Activated CD4-positive, alpha-beta T cell treated with anti-CD3 and anti-CD28 coated beads, Interleukin-2, amount 10 ng/mL, durations not matched to agents 7 days and 5 days (primary cell): ENCODE results near the gene PDE10A. TPM values are rescaled to one million over a fixed set of nuclear protein-coding genes. Genes with fewer than 3 reads are reported as not detected.

Experiments
- CTCF ChIA-PET: fragments of 350-600 bp; sonication (Branson Sonifier 250); formaldehyde crosslinking; loops from one replicate; lab custom pipeline; 2021; ENCODE audit warnings: antibody characterized with exemption; lab: Charles Lee
- POLR2A ChIA-PET: fragments of 350-600 bp; sonication (Branson Sonifier 250); formaldehyde crosslinking; loops from one replicate; lab custom pipeline; 2021; ENCODE audit warnings: antibody characterized with exemption; lab: Charles Lee
- DNase-seq: peaks from one replicate; pipeline ENCODE4 v3.0.0-alpha.2; 2020
- H3K27ac Mint-ChIP-seq: one replicate; pipeline ENCODE4 v1.8.0; 2021; ENCODE audit warnings: mild to moderate bottlenecking, moderate library complexity, mixed read lengths
- H3K27me3 Mint-ChIP-seq: one replicate; pipeline ENCODE4 v1.8.0; 2021; ENCODE audit warnings: mixed read lengths
- H3K36me3 Mint-ChIP-seq: one replicate; pipeline ENCODE4 v1.8.0; 2021; ENCODE audit warnings: low read depth, mixed read lengths
- H3K4me1 Mint-ChIP-seq: one replicate; pipeline ENCODE4 v1.8.0; 2021; ENCODE audit warnings: mixed read lengths
- H3K4me3 Mint-ChIP-seq: one replicate; pipeline ENCODE4 v1.8.0; 2021; ENCODE audit warnings: mild to moderate bottlenecking, moderate library complexity, mixed read lengths
- H3K9me3 Mint-ChIP-seq: one replicate; pipeline ENCODE4 v1.8.0; 2021; ENCODE audit warnings: mixed read lengths
- total RNA-seq, 2 experiments: library from RNA; stranded (reverse); gene quantifications; one replicate each; pipeline ENCODE4 v1.2.3, GENCODE V29; 2021

The PDE10A gene
- total RNA-seq, 2 experiments from 2014 or later = not detected

DNA sequence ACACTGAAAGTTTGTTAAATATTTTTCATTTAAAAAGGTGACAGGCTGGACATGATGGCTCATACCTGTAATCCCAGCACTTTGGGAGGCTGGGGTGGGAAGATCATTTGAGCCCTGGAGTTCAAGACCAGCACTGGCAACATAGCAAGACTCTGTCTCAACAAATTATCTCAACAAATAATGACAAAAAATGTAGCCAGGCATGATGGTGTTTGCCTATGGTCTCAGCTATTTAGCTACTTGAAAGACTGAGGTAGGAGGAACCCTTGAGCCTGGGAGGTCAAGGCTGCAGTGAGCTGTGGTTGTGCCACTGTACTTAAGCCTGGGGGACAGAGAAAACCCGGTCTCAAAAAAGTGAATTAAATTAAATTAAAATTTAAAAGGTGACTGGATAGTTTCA lies 297.7 kb downstream of the PDE10A start:
- Mint-ChIP-seq H3K9me3 (peaks cover 10% of the 10 kb centered on the region), H3K36me3 (no peaks in the 10 kb centered on the region)

GRCh38 chr6:165345700-165346099 lies 317.3 kb downstream of the PDE10A start:
- no peaks in the 10 kb centered on the region for H3K4me1 Mint-ChIP-seq
- H3K36me3 Mint-ChIP-seq = no peaks in the 10 kb centered on the region
- peaks cover 10% of the 10 kb centered on the region for H3K9me3 Mint-ChIP-seq
- ChIA-PET CTCF (no interaction called here), POLR2A (no interaction called here)
- DNase-seq = no peak
- no peak overlapping the region for H3K27ac Mint-ChIP-seq
- no peaks in the 10 kb centered on the region for H3K27me3 Mint-ChIP-seq
- no peak overlapping the region for H3K4me3 Mint-ChIP-seq

More for the DNA sequence above, 297.7 kb downstream of the PDE10A start:
- CTCF ChIA-PET = no interaction called here
- POLR2A ChIA-PET = no interaction called here
- H3K4me1 Mint-ChIP-seq = no peaks in the 10 kb centered on the region
- H3K27me3 Mint-ChIP-seq = no peaks in the 10 kb centered on the region
- no peak for DNase-seq
- no peak overlapping the region for H3K4me3 Mint-ChIP-seq
- H3K27ac Mint-ChIP-seq = no peak overlapping the region

DNA sequence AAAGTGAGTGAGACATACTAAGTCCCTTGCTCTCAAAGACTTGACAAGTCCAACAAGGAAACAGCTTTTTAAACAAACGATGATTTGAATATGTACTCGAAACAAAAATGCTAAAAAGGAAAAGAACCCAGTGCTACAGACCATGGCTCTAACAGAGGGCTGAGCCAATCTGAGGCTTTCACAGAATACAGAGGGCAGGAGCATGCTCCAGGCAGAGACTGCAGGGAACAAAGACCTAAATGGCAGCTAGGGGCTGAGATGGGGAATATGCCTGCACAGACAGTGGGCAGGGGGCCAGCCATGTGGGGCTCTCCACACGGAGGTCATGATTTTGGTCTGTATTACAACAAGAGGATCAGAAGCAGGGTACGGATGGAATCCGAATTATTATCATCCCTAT lies 322.5 kb downstream of the PDE10A start:
- ChIA-PET POLR2A (no interaction called here), CTCF (no interaction called here)
- H3K4me1 Mint-ChIP-seq = no peaks in the 10 kb centered on the region
- peaks cover 2% of the 10 kb centered on the region for H3K9me3 Mint-ChIP-seq
- no peak overlapping the region for H3K4me3 Mint-ChIP-seq
- DNase-seq = no peak
- no peaks in the 10 kb centered on the region for H3K36me3 Mint-ChIP-seq
- no peaks in the 10 kb centered on the region for H3K27me3 Mint-ChIP-seq
- no peak overlapping the region for H3K27ac Mint-ChIP-seq

- Mint-ChIP-seq H3K4me1 (no peaks in the 10 kb centered on the region), H3K27me3 (no peaks in the 10 kb centered on the region), H3K36me3 (no peaks in the 10 kb centered on the region), H3K9me3 (peaks cover 7% of the 10 kb centered on the region), H3K27ac (no peak overlapping the region), H3K4me3 (no peak overlapping the region)
- ChIA-PET CTCF (no interaction called here), POLR2A (no interaction called here)
- DNase-seq = no peak
Measured at GRCh38 chr6:165325609-165326008, 337.4 kb downstream of the PDE10A start.

DNA sequence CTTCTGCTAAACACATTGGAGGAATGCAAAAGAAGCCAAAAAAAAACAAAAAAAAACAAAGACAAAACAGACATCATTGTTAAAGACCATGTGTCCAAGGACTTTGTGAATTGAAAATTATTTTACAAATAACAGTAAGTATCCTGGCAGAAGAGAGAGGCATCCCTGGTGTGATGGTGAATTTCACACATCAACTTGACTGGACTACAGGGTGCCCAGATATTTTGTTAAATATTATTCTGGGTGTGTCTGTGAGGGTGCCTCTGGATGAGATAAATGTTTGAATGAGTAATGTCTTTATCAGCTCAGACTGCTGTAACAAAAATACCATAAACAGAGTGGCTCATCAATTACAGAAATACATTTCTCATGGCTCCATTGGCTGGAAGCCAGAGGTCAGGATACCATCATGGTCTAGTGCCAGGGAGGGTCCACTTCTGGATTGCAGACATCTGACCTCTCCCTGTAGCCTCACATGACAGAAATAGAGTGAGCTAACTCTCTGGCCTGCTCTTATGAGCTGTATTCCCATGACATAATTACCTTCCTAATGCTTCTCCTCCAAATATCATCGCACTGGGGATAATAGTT lies 341.4 kb downstream of the PDE10A start:
- Mint-ChIP-seq H3K4me3 (no peak overlapping the region), H3K9me3 (peaks cover 7% of the 10 kb centered on the region), H3K27ac (no peak overlapping the region), H3K27me3 (no peaks in the 10 kb centered on the region), H3K4me1 (no peaks in the 10 kb centered on the region), H3K36me3 (no peaks in the 10 kb centered on the region)
- ChIA-PET POLR2A (no interaction called here), CTCF (no interaction called here)
- DNase-seq = no peak

GRCh38 chr6:165321150-165321549 lies 341.9 kb downstream of the PDE10A start:
- Mint-ChIP-seq H3K4me3 (no peak overlapping the region), H3K27ac (no peak overlapping the region), H3K27me3 (no peaks in the 10 kb centered on the region), H3K36me3 (no peaks in the 10 kb centered on the region), H3K9me3 (peaks cover 7% of the 10 kb centered on the region), H3K4me1 (no peaks in the 10 kb centered on the region)
- ChIA-PET POLR2A (no interaction called here), CTCF (no interaction called here)
- DNase-seq = no peak

DNA sequence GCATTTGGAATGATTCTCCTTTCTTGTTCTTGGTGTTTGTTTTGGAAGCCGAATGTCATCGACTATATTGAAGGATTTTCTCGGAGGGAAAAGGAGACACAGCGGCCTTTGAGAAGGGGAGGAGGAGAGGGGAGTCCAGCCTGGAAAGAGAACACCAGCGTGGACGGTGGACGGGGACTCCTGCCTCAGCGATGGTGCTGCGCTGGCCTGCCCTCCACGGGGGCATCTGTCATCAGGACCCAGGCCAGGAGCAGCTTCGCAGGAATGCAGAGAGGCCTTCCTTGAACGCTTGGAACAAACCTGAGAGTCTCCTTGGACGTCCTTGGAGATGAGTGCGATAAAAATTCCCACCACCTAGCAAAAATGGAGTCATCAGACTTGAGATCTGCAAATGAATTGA lies 345.3 kb downstream of the PDE10A start:
- Mint-ChIP-seq H3K4me1 (no peaks in the 10 kb centered on the region), H3K36me3 (no peaks in the 10 kb centered on the region), H3K27me3 (no peaks in the 10 kb centered on the region), H3K27ac (no peak overlapping the region), H3K9me3 (peaks cover 7% of the 10 kb centered on the region), H3K4me3 (no peak overlapping the region)
- CTCF ChIA-PET = no interaction called here
- DNase-seq = no peak
- POLR2A ChIA-PET = no interaction called here

DNA sequence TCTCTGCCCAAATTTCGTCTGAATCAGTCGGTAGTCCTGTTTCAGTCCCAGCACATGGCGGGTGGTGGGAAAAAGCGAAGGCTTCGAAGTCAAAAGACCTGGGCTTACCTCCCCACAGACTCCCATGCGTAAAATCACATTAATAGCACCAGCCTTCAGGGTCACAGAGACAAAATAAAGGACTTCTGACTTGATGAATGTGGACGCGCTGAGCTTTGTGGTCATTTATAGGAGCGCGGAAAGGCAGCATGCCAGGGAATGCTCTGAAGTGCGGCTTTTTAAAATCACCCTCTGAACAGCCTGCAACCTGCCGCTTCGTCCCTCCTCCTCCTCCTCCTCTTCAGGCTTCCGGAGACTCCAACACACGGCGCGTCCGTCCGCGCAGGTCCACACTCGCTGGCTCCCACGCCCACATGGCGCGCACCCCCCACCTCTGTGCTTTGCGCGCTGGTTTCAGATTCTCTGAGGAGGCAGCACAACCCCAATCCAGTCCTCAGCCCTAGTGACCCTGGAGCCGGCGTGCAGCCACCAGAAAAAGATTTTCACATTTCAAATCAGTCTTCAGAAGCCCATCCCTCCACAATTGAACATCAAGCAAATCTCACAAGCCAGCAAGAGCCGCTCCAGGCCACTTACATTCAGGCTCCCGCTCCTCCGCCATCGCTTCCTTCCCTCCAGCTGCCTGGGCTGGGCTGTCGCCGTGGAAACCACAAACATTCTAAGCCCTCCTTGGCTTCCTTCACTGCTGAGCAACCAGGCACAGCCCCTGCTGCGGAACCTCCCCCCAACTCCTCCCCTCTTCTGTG lies 353.9 kb downstream of the PDE10A start, which contains the start of gene C6orf118:
Gene C6orf118, minus strand, starts transcription at position 680 of the 806 bp plus-strand sequence. Its CDS starts 19 bp downstream, at position 661.
- Mint-ChIP-seq H3K27ac (no peak within 1 kb of the TSS), H3K36me3 (no peaks in the 10 kb centered on the region), H3K9me3 (no peaks in the 10 kb centered on the region), H3K27me3 (no peaks in the 10 kb centered on the region), H3K4me1 (no peaks in the 10 kb centered on the region), H3K4me3 (no peak within 1 kb of the TSS)
- POLR2A ChIA-PET = no interaction called here
- CTCF ChIA-PET = no interaction called here
- DNase-seq = no peak

GRCh38 chr6:165306955-165307354 lies 356.1 kb downstream of the PDE10A start:
- peaks cover 2% of the 10 kb centered on the region for H3K9me3 Mint-ChIP-seq
- H3K4me3 Mint-ChIP-seq = no peak overlapping the region
- no peaks in the 10 kb centered on the region for H3K4me1 Mint-ChIP-seq
- ChIA-PET CTCF (no interaction called here), POLR2A (no interaction called here)
- no peaks in the 10 kb centered on the region for H3K27me3 Mint-ChIP-seq
- DNase-seq = no peak
- H3K36me3 Mint-ChIP-seq = no peaks in the 10 kb centered on the region
- H3K27ac Mint-ChIP-seq = no peak overlapping the region

GRCh38 chr6:165301372-165302246 lies 361.4 kb downstream of the PDE10A start:
- no peaks in the 10 kb centered on the region for H3K4me1 Mint-ChIP-seq
- CTCF ChIA-PET = no interaction called here
- POLR2A ChIA-PET = no interaction called here
- peaks cover 10% of the 10 kb centered on the region for H3K9me3 Mint-ChIP-seq
- no peak for DNase-seq
- H3K4me3 Mint-ChIP-seq = no peak overlapping the region
- H3K36me3 Mint-ChIP-seq = no peaks in the 10 kb centered on the region
- H3K27ac Mint-ChIP-seq = no peak overlapping the region
- H3K27me3 Mint-ChIP-seq = no peaks in the 10 kb centered on the region

DNA sequence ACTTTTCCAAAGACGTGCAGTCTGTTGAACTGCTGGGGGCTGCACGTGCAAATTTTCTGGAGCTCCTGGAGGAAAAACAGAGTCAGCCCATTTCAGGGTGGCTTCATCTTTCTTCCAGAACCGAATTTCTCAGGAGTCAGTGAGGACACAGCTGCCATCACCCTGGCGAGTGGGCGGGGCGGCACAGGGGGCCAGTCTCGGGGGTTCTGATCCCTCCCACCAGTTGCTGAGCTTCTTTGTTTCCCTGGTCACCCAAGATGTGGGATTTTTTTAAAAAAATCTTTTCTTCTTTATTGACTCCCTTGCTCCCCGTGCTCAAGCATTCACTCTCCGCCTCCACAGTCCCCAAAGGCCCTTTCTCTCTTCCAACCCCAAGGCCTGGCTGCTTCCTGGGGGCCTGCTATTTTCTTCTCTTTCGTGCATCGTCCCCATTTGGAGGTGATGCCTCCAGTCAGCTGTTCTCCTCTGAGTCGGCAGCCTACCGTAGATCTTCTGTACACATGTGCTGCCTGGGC lies 362.6 kb downstream of the PDE10A start:
- ChIA-PET CTCF (no interaction called here), POLR2A (no interaction called here)
- Mint-ChIP-seq H3K9me3 (peaks cover 12% of the 10 kb centered on the region), H3K4me1 (no peaks in the 10 kb centered on the region), H3K27ac (no peak overlapping the region), H3K4me3 (no peak overlapping the region), H3K36me3 (no peaks in the 10 kb centered on the region), H3K27me3 (no peaks in the 10 kb centered on the region)
- DNase-seq = no peak

GRCh38 chr6:165298875-165299274 lies 364.2 kb downstream of the PDE10A start:
- no peak overlapping the region for H3K4me3 Mint-ChIP-seq
- CTCF ChIA-PET = no interaction called here
- H3K4me1 Mint-ChIP-seq = no peaks in the 10 kb centered on the region
- no peaks in the 10 kb centered on the region for H3K27me3 Mint-ChIP-seq
- H3K9me3 Mint-ChIP-seq = peaks cover 12% of the 10 kb centered on the region
- DNase-seq = no peak
- POLR2A ChIA-PET = no interaction called here
- no peaks in the 10 kb centered on the region for H3K36me3 Mint-ChIP-seq
- H3K27ac Mint-ChIP-seq = no peak overlapping the region

DNA sequence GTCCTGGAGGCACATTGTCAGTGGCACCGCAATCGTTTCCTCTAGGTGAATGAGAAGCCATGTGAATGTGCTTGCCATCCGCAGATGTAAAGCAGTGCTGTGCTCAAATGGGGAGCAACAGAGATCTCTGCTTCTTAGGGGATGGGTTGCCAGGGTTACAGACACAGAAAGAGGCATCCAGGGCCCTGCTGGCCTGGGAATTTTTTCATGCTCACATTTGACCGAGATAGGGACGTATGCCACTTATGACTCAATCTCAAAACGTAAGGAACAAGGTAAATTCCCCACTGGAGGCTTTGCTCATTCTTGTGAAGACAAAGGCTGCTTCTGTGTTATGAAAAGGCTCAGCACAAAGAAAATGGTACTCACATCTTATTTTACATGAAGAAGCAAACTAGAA lies 364.6 kb downstream of the PDE10A start:
- ChIA-PET POLR2A (no interaction called here), CTCF (no interaction called here)
- H3K27ac Mint-ChIP-seq = no peak overlapping the region
- no peaks in the 10 kb centered on the region for H3K36me3 Mint-ChIP-seq
- H3K9me3 Mint-ChIP-seq = peaks cover 12% of the 10 kb centered on the region
- no peaks in the 10 kb centered on the region for H3K4me1 Mint-ChIP-seq
- DNase-seq = no peak
- H3K27me3 Mint-ChIP-seq = no peaks in the 10 kb centered on the region
- no peak overlapping the region for H3K4me3 Mint-ChIP-seq
